ENCODE data around the gene CALU.

CALU gene

DNA sequence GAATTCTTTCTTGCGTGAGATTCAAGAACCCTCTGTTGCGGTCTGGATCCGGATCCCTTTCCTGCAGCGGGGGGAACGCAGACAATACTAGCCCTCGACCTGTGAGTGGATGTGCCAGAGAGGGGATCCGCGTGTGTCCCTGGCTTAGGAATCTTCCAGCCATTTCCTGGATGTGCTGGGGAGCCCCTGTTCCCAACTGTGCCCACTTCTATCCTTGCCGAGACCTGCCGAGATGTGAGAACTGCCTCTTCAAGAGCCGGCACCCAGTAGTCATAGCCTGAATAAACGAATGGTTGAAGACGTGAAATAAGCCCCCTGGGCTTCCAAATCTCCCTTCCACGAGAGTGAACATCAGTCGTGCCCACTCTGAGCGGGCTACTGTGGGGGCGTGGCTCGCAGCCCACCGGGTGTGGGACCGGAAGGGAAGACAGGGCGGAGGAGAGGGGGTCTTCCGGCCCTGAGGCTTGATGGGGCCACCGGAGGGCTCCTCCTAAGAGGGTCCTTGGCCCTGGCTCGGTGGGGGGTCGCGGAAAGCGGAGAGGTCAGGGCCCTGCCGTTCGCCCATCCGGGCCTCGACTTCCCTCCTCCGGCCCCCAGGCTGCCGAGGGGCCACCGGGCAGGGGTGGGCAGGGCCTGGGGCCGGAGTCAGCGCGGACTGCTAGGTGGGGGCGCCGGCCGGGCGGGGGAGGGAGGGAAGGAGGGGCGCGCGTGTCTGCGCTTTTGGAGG is 51.3 kb downstream of the CALU start:
- no peak for FAIRE-seq

DNA sequence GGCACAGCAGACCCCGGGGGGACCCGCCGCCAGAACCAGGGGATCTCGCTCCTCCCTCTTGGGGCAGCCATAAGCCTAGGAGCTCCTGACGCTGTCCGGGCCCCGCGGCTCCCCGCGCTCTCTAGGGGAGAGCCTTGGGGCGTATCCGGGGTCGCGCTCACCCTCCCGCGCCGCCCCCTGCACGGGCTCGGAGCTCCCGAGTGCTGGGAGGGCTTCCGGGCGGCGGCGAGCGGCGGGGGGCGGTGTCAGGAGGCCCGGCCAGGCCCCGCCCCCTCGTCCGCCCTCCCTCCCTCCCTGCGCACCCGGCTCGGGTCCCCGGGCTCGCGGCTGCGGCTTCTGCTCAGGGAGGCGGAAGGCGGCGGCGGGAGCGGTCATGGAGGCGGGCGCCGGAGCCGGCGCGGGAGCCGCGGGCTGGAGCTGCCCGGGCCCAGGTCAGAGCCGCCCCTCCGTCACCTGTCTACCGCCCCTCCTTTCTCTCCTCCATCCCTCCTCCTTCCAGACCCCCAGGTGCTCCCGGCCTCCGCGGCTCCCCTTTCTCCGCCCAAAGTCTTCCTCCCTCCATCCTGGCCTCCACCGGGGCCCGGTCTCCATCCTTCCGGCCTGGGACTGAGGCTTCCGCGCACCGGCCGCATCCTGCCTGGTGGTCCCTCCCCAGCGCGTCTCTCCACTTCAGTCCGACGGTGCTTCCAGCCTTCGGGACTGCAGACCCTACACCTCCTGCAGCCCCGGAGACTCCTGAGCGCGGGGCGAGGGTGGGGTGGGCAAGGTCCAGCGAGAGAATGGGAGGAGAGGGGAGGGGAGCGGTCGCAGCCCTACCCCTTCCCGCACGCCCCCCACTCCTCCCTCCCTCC is 52.2 kb downstream of the CALU start, which contains the start of gene CCDC136:
Gene CCDC136, plus strand, starts transcription at position 848 of the 851 bp plus-strand sequence. CDS start 444 bp downstream, outside the sequence.
- FAIRE-seq: no peak

DNA sequence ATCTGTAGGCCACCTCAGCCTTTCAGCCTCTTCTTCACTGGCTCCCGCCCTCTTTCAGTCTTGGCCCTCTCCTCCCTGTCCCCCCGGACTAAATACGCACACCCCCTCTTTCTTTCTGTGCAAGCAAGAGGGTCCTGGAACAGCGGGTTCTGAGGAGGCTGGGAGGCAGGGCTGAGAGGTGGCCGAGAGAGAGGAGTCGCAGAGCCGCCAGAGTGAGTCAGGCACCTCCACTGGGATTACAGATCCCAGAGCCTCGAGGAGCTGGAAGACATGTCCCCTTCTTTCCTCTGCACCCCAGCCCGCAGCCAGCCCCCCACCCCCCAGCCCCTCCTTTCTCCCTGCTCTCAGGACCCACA is 52.8 kb downstream of the CALU start:
- no peak for FAIRE-seq

DNA sequence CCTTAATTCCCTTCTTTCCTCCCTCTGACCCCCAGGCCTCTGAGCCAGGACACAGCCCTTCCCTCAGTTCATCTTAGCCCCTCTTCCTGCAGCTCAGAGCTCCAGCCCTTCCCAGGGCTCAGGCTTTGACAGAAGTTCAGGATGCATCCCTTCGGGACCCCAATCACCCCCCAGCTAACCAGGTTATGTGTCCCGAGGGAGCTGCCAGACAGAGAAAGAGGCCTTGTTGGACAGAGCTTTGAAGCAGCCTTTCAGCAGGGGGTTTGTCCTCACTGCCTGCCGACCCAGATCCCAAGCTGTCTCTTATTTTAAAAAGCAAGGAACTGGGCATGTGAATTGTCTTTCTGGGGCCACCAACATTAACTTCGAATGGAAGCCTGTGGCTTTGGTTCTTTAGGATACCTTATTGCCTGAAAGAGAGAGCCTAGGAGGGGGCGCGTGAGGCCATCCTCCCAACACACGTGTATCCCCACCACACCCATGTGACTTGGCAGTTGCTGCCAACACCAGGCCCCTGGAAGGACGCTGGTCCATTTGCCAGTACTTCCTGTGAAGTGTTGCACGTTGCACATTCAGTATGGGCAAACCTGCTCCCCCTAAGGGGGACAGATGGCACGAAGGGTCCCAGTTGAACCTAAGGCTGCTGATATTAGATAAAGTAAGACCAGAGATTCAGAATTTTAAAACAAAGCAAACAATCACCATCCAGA is 53.5 kb downstream of the CALU start:
- FAIRE-seq: no peak

DNA sequence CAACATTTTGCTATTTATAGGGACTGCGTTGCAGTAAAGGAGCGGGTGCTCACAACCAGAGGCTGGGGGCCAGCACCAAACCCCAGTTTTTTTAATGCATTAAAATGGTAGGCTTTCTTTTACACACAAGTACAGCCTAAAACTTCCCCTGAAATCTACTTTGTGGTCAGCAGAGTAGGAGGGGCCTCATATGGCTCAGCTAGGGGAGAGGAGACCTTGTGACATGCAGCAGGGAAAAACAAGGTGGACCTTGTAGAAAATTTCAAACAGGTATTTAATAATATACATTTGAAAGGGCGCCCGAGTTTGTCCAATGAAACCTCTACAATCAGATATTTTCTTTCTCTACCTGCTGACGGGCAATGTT is 54.0 kb downstream of the CALU start:
- FAIRE-seq: no peak

DNA sequence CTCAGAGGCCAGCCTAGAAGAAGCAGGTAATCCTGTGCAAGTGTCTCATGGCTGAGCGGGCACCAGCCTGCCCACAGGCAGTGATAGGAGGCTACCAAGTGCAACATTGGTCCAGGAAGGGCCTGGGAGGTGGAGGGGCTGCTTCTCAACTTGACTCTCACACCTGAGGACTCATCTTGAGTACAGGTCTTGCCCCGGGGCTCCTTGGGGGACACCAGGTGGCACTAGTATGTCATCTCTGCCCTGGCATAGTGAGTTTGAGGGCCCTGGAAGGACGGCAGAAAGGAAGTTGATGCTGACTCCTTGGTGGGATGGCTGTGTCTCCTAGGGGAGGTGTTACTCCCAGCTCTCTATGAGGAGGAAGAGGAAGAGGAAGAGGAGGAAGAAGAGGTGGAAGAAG is 54.9 kb downstream of the CALU start:
- FAIRE-seq: no peak

DNA sequence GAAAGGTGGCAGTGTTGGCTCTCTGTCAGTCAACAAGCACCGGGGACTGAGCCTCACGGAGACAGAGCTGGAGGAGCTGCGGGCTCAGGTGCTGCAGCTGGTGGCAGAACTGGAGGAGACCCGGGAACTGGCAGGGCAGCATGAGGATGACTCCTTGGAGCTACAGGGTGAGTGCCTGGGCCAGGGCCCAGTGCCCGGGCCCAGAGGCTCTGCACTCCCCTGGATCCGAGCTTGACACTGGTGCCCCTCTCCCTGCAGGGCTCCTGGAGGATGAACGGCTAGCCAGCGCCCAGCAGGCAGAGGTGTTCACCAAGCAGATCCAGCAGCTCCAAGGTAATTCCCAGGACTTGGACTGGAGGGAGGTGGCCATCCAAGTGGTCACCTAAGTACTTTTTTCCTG is 55.3 kb downstream of the CALU start:
- FAIRE-seq: no peak

DNA sequence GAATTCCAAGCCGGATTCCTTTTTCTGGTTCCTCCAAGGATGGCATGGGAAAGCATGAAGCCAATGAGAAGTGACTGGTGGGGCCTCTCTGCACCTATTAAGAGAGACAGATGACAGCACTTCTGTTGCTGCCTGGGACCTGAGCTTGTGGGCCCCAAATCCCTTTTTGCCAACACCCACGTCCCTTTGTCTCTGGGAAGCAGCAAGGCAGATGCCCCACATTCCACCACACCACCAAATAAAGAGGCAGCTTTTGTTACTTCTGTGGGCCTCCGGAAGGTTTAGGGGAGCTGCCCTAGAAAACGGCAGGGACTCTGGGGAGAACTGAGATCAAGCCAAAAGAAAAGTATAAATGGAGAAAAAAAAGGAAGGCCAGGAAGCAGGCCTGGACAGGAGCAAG is 56.0 kb downstream of the CALU start:
- no peak for FAIRE-seq

DNA sequence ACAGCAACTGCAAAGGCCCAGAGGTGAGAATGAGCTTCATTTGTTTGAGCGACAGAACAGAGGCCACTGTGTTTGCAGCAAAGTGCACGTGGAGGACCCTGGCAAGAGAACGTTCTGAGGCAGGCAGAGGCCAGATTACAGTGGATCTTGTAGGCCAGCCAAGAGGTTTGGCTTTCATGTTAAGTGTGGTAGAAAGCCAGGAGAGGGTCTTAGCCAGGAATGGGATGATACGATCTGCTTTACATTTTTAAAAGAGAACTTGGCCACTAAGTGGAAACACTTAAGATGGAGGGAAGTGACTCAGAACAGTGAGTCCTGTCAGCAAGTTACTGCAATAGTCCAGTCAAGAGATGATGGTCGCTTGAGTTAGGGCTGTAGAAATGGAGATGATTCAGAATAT is 57.2 kb downstream of the CALU start:
- FAIRE-seq: no peak

DNA sequence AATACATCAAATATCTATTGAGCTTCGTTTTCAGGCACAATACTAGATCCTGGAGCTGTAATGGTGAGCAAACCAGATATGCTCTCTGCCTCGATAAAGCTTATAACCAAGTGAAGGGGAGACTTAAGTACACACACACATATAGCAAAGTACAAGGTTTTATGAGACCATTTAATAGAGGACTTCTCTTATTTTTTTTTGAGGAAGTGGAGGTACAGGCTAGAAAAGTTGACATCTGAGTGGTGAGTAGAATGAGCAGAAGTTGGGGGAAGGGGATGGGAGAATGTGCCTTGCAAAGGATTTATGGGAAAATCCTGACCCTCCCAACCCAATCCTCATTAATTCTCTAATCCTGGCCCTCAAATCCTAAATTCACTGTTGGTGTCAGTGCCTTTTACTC is 60.3 kb downstream of the CALU start:
- FAIRE-seq: no peak

DNA sequence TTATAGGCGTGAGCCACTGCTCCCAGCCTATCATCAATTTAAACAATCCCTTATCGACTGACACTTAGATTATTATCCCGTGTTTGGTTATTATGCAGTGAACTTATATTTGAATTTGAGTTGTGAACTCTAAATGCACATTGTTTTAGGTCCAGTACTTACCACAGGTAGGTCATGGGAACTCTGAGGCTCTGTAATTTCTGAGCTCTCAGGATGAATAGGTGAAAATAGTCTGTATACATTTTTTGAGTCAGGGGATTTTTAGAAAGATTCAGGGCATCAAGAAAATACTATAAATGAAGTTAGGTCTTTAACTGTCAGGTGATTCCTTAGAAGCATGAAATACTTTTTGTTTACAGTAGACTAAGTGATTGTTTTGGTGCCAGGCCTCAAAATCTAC is 61.4 kb downstream of the CALU start:
- no peak for FAIRE-seq

DNA sequence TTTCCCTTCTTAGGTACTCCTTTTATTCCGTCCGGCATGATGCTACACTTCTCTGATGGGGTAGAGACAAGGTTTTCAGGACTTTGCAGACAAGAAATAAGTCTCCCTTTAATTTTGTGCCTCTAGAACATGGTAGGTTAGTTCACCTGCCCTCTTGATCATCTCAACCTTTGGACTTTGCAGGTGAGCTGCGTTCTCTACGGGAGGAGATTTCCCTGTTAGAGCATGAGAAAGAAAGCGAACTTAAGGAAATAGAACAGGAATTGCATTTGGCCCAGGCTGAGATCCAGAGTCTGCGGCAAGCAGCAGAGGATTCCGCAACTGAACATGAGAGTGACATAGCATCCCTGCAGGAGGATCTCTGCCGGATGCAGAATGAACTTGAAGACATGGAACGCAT is 61.8 kb downstream of the CALU start:
- FAIRE-seq: no peak

DNA sequence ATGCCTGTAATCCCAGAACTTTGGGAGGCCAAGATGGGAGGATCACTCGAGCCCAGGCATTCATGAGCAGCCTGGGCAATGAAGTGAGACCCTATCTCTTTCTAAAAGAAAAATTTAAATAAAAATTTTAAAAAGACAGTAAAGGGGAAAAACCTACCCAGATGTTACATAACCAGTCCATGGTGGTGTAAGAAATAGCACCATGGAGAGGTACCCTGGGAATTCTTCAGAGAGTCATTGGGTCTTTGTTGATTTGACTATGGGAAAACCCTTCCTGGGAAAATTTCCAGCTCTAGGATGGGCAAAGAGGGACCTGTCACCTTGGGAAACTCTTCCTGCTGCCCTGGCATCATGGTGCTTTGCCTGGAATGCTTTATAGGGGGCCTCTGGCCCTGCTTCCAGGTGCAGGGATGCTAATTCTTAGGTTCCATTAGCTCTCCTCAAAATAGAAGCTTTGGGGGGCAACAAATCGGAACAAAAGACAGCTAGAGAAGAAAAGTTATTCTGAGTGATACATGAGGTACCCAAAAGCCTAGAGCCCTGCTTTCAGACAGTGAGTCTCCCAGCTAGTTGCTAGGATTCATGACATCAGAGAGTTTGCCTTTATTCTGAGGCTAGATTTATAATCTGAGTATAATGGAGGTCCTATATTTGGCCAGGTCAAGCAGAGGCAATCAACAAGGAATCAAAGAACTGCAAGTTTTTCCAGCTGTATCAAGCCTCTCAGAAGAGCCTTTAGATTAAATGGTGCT is 62.7 kb downstream of the CALU start:
- FAIRE-seq: no peak

DNA sequence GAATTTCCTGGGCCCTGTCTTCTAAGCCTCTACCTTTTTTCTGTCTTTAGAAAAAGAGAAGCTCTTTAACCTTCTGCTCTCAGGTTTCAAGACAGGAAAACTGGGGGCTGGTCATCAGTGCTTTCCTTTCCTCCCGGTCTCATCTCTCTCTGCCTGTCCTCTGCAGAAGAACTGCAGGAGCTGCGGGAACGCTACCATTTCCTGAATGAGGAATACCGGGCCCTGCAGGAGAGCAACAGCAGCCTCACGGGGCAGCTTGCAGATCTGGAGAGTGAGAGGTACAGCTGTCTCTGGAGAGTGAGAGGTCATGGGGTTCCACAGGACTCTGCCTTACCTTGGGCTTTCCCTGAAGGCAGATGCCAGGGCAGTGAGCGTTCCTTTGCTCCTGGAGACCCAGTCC is 65.3 kb downstream of the CALU start:
- no peak for FAIRE-seq

DNA sequence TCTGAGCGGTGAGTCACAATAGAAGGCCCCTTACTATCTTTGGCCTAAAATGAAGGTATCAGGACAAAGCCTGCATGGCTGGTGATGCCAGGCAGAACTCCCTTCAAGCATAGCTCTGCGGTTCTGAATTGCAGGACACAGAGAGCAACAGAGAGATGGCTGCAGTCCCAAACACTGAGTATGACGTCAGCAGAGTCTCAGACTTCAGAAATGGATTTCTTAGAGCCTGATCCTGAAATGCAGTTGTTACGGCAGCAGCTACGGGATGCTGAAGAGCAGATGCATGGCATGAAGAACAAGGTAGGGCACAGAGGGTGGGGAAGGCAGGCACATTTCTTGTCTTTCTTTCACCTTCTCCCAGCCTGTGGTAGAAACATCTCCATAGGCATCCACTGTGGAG is 66.1 kb downstream of the CALU start:
- FAIRE-seq: no peak

DNA sequence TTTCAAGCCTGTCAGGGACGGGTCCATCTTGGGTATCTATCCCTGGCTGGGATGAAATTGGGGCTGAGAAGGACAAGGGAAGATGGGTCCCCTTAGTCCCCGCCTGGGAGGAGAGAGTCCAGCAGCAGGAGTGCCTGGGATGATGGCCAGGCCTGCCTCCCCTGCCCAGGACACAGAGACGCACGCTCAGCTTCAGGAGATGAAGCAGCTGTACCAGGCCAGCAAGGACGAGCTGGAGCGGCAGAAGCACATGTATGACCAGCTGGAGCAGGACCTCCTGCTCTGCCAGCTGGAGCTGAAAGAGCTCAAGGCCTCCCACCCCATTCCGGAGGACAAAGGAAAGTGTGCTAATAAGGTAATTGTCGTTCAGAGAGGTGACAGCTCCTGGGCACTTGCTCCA is 68.0 kb downstream of the CALU start:
- no peak for FAIRE-seq

DNA sequence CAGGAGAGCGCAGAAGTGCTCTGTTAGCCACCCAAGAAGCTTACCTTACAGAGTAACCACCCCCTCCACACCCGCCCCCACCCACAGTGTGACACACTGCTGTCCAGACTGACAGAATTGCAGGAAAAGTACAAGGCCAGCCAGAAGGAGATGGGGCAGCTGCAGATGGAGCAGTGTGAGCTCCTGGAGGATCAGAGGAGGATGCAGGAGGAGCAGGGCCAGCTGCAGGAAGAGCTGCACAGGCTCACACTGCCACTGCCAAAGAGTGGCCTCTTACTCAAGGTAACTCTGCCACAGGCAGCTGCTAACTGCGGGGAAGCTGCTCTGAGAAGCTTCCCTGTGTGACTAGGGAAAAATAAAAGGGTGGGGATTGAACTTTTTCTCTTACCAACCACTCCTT is 70.2 kb downstream of the CALU start:
- no peak for FAIRE-seq

DNA sequence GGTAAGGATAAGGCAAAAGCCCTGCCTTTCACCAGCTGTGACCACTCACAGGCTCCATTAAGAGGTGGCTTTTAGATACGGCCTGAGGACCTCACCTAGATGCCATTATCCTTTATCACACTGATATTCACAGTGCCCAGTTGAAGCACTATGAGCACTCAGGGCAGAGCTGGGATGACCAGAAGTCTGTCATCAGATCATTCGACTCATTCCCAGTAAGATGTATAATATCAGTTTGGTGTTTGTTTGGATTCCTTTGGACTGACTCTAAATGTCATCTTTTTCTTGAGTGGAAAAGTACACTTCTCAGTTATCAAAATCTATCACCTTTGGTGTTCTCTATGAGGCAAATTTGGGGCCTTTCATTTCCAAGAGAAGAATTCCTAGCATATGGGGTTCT is 71.3 kb downstream of the CALU start:
- FAIRE-seq: no peak

DNA sequence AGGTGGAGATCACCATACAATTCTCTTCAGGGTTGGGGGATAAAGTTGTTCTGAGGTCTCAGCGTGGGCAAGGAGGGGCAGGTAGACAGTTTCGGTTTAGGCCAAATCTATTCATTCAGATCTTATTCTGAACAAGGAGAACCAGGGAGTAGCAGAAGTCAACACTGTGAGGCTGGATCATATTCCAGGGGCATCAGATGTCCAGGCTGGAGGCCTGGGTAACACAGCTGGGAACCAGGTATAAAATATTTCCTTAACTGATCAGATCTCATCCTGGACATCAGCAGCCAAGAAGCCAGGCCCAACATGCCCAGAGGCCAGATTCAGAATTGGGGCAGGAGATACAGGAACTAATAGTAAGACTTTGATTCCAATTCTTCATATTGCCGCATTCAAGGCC is 71.8 kb downstream of the CALU start:
- no peak for FAIRE-seq

DNA sequence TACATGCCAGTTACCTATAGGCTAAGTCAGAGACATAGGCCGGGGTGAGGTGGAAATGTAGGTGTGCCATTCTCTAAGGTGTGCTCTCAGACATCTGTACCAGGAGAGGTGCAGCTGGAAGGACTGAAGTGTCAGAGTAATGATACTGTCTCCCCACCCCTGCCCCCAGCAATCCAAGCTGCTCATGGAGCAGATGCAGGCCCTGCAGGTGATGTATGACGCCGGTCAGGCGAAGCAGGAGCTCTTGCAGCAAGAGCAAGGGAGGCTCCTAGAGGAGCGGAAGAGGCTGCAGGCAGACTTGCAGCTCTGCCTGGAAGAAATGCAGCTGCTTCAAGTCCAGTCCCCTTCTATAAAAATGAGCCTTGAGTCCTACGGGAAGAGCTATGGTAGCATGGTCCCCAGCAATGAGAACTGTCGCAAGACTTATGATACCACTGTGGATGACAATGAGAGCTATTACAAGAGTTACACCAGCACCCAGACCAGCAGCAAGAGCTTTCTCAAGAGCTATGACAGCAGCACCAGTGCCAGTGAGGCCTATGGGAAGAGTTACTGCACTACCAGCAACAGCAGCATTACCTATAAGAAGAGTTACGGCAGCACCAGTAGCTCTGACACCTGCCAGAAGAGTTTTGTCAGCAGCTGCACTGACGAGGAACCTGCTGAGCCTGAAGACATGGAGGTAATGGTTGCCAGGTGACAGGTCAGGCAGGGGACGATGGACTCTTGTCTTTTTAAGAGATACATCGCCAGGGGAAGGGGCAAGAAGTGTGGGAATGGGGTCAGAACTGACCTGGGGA is 72.7 kb downstream of the CALU start:
- FAIRE-seq: no peak

DNA sequence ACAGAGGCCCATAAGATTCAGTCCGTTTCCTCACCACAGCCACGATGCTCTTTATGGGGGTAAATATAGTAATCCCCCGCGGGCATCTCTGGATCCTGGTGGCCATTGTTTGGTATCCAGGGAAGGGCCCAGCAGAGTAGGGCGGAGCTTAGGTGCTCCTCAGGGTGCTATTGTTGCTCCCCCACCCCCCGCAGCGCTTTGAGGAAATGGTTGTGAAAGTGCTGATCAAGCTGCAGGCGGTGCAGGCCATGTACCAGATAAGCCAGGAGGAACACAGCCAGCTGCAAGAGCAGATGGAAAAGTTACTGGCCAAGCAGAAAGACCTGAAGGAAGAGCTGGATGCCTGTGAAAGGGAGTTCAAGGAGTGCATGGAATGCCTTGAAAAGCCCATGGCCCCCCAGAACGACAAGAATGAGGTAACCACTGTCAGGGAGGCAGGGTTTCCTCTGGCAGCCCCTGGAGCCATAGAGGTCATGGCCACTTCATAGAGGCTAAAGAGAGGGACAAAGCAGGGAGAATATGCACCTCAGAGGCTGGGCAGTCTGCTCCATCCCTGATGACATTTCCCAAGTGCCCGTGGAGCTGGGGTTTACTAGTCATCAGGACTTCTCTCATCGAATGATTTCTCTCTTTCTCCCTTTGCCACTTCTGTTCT is 73.5 kb downstream of the CALU start:
- no peak for FAIRE-seq

DNA sequence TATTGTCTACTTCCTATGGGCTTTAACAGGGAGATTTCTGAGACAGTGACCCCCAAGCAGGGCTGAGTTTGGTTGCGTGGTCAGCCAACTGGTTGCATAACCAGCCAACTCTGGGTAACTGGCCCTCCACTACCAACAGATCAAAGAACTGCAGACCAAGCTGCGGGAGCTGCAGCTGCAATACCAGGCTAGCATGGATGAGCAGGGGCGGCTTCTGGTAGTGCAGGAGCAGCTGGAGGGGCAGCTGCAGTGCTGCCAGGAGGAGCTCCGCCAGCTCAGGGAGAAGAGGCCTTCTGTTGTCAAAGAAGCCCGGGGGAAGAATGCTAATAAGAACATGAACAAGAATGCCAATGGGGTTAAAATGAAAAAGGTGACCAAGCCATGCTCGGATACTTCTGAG is 75.3 kb downstream of the CALU start:
- FAIRE-seq: no peak
